SK-N-MC (cell line): ENCODE measurements around the gene RAPGEF2.
"Not testable (repeated sequence)": the region's sequence is repeated elsewhere in the genome, so short reads cannot be mapped to it uniquely, and the experiment has no call there.

Experiments
- DNase-seq: peaks from one replicate; pipeline ENCODE4 v3.0.0-alpha.2; 2011; ENCODE audit warnings: low read depth, low spot score
- H3K27ac ChIP-seq: fragments of 200-600 bp; sonication (generic); 2 replicates; pipeline ENCODE4 v1.5.1; 2016; ENCODE audit warnings: mixed run types
- H3K36me3 ChIP-seq: fragments of 200-600 bp; sonication (generic); 2 replicates; pipeline ENCODE4 v1.6.1; 2017; ENCODE audit warnings: antibody characterized with exemption, low read length, mixed read lengths; ENCODE audit not compliant: insufficient read depth
- H3K4me3 ChIP-seq: fragments of 200-600 bp; sonication (generic); 2 replicates; pipeline ENCODE4 v1.5.1; 2016
- H3K9ac ChIP-seq: fragments of 200-600 bp; sonication (generic); 2 replicates; pipeline ENCODE4 v1.8.0; 2017; ENCODE audit warnings: mixed run types, mixed read lengths; ENCODE audit not compliant: insufficient read length
- H3K9me3 ChIP-seq: fragments of 200-600 bp; sonication (generic); 2 replicates; pipeline ENCODE4 v1.6.1; 2017; ENCODE audit warnings: low read depth, mild to moderate bottlenecking, antibody characterized with exemption, low read length, moderate library complexity, mixed read lengths
- EZH2 ChIP-seq: fragments of 200-600 bp; sonication (generic); IDR thresholded peaks from one replicate; pipeline ENCODE4 v1.6.1; 2017; ENCODE audit warnings: antibody characterized with exemption
- FOXP2 ChIP-seq: optimal IDR thresholded peaks from 2 replicates; pipeline ENCODE3; 2011; ENCODE audit warnings: mild to moderate bottlenecking, moderate library complexity; ENCODE audit not compliant: insufficient read depth; ENCODE audit errors: extremely low read length, control extremely low read depth
- POLR2AphosphoS5 ChIP-seq: IDR thresholded peaks from 2 replicates; pipeline ENCODE4 v1.6.1; 2012; ENCODE audit warnings: mild to moderate bottlenecking, low read depth, low read length, borderline replicate concordance

The RAPGEF2 gene

GRCh38 chr4:159158985-159159384 lies 56.1 kb downstream of the RAPGEF2 start:
- H3K4me3 ChIP-seq, result no peak overlapping the region
- no peaks in the 10 kb centered on the region for H3K9me3 ChIP-seq
- TF ChIP-seq POLR2AphosphoS5, result no peak
- no peak for TF ChIP-seq EZH2
- TF ChIP-seq FOXP2, result no peak
- H3K9ac ChIP-seq, result no peak overlapping the region
- H3K36me3 ChIP-seq, result no peaks in the 10 kb centered on the region
- DNase-seq, result no peak
- H3K27ac ChIP-seq, result no peak overlapping the region

DNA sequence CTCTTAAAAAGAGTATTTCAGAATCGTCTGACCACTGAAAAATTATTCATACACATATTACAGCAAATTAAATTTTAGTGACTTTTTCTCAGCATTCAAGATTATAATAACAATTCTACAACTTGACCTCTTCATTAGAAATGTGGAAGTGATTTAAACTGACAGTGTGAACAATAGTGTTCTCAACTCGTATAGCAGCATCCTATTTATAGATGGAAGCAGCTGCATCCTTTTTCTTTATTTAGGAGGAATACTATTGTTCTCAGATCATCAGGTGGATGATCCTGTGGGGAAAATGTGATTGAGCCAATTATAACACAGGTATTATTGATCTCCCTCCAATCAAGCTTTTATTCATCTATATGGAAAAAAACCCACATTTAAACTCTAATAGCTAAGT lies 56.7 kb downstream of the RAPGEF2 start:
- Histone ChIP-seq H3K9me3 (no peaks in the 10 kb centered on the region), H3K9ac (no peak overlapping the region), H3K4me3 (peak overlapping the region; percentile 66), H3K36me3 (no peaks in the 10 kb centered on the region), H3K27ac (peak overlapping the region; percentile 89)
- DNase-seq, result no peak
- TF ChIP-seq POLR2AphosphoS5 (no peak), FOXP2 (no peak), EZH2 (no peak)

DNA sequence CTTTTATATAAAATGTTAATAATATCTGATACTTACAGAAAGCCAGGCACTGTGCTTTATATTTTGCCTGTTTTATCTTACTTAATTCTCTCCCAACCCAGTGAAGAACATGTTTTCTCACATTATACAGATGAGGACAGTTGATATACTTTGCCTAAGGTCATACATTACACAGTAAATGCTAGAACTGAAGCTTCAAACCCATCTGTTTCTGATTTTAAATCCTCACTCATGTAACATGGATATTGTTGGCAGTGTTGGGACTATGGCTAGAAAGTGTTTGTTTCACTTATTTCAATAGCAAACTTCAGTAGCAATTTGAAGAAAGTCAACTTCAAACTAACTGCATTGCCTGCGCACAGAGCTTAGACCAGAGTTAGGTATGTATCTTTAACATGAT lies 57.4 kb downstream of the RAPGEF2 start:
- no peaks in the 10 kb centered on the region for H3K9me3 ChIP-seq
- H3K4me3 ChIP-seq, result peak overlapping the region; percentile 66
- DNase-seq, result peak; percentile 83
- TF ChIP-seq POLR2AphosphoS5 (no peak; the same call in 1 of the 2 replicates), FOXP2 (peak; percentile 79)
- peak overlapping the region; percentile 89 for H3K27ac ChIP-seq
- H3K36me3 ChIP-seq, result no peaks in the 10 kb centered on the region
- peak overlapping the region; percentile 8 for H3K9ac ChIP-seq

- H3K9me3 ChIP-seq, DNase-seq, H3K36me3 ChIP-seq, H3K9ac ChIP-seq: not testable (repeated sequence)
- Histone ChIP-seq H3K4me3 (peak overlapping the region; percentile 43), H3K27ac (peak overlapping the region; percentile 82; the same call in 1 of the 2 replicates)
These were observed 58.6 kb downstream of the RAPGEF2 start for GRCh38 chr4:159161436-159161835.

DNA sequence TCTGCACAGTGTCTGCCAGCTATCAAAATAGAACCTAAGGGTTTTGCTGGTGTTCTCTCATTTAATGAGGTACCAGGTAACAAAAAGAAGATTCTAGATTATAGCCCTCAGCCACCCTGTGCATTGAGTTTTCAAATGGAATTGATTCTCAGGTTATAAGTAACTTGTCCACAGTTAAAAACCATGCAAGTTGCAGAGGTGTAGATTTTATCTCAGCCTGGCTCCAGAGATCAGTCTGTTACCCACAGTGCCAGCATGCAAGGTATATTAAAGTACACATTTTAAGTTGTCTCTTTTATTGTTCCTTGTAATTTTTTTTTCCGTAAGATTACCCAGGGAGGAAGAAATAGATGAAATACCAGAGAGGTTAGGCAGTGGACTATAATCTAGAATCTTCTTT lies 59.7 kb downstream of the RAPGEF2 start:
- no peaks in the 10 kb centered on the region for H3K36me3 ChIP-seq
- H3K4me3 ChIP-seq, result no peak overlapping the region
- H3K9me3 ChIP-seq, result no peaks in the 10 kb centered on the region
- H3K9ac ChIP-seq, result no peak overlapping the region
- TF ChIP-seq POLR2AphosphoS5 (no peak), EZH2 (no peak), FOXP2 (no peak)
- no peak for DNase-seq
- H3K27ac ChIP-seq, result peak overlapping the region; percentile 82; the same call in 1 of the 2 replicates

- no peak overlapping the region for H3K9ac ChIP-seq
- no peaks in the 10 kb centered on the region; the same call in 1 of the 2 replicates for H3K9me3 ChIP-seq
- 0 out of 2 replicates have a peak, but pooled peaks cover 5% of the 10 kb centered on the region for H3K36me3 ChIP-seq
- peak overlapping the region; percentile 38 for H3K27ac ChIP-seq
- TF ChIP-seq POLR2AphosphoS5 (no peak), FOXP2 (no peak), EZH2 (no peak)
- H3K4me3 ChIP-seq, result peak overlapping the region; percentile 3; the same call in 1 of the 2 replicates
- no peak for DNase-seq
These were observed 60.6 kb downstream of the RAPGEF2 start for GRCh38 chr4:159163521-159163920.

GRCh38 chr4:159169404-159170302 lies 66.8 kb downstream of the RAPGEF2 start:
- TF ChIP-seq POLR2AphosphoS5 (no peak), FOXP2 (no peak), EZH2 (no peak)
- Histone ChIP-seq H3K36me3 (0 out of 2 replicates have a peak, but pooled peaks cover 5% of the 10 kb centered on the region), H3K9me3 (no peaks in the 10 kb centered on the region; the same call in 1 of the 2 replicates), H3K4me3 (no peak overlapping the region), H3K9ac (no peak overlapping the region), H3K27ac (no peak overlapping the region)
- DNase-seq, result no peak

DNA sequence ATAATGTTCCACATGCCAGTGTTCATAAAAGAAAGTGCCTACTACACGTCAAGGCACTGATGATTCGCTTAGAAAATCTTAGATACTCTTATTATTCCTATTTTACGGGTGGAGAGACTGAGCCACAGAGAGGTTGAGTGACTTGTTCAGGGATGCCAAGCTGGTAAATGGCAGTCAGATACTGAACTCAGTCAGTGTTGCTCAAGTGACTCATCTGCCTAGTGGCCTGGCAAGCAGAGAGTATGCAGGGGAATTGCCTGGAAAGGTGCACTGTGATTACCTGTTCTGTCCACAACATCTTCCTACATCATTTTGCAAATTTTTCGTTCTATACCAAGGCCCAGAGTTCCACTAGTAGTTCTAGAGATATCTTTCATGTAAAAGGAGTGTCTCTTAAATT lies 68.4 kb downstream of the RAPGEF2 start:
- no peak for TF ChIP-seq POLR2AphosphoS5
- TF ChIP-seq EZH2, result no peak
- no peak for TF ChIP-seq FOXP2
- no peak for DNase-seq
- H3K4me3 ChIP-seq, result no peak overlapping the region
- no peak overlapping the region for H3K9ac ChIP-seq
- H3K9me3 ChIP-seq, result no peaks in the 10 kb centered on the region; the same call in 1 of the 2 replicates
- no peak overlapping the region for H3K27ac ChIP-seq
- 0 out of 2 replicates have a peak, but pooled peaks cover 5% of the 10 kb centered on the region for H3K36me3 ChIP-seq

DNA sequence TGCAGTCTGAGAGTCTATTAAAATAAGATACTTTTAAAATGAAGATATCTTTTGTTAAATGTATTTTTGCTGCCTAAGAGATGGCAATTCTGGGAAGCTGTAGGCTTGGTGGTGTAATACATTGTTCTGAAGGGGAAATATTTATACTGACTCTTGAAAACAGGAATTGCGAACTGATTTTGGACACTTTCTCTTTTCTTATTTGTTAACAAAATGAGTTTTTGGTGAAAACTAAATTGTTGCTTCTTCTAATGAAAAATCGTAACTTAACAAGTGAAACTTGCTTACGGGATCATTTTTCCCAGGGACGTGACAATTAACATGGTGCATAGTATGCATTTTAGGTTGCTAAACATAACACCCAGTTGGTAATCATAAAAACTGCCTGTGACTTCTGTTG lies 71.0 kb downstream of the RAPGEF2 start:
- Histone ChIP-seq H3K9ac (no peak overlapping the region), H3K4me3 (no peak overlapping the region), H3K9me3 (no peaks in the 10 kb centered on the region), H3K36me3 (no peaks in the 10 kb centered on the region), H3K27ac (no peak overlapping the region)
- TF ChIP-seq EZH2 (no peak), POLR2AphosphoS5 (no peak), FOXP2 (no peak)
- DNase-seq, result no peak
